Prostate gland (tissue), 2 donors: ENCODE results near the gene SLC5A1. TPM values are rescaled to one million over a fixed set of nuclear protein-coding genes. Genes with fewer than 3 reads are reported as not detected.

Source experiments
- DNase-seq: peaks from one replicate; pipeline ENCODE4 v3.0.0-alpha.2; 2019; ENCODE audit warnings: low spot score
- H3K27ac ChIP-seq, 2 donors: fragments of 200-600 bp; sonication (generic); 2 replicates each; pipeline ENCODE4 v1.5.1; 2017 to 2019
- H3K27me3 ChIP-seq: fragments of 200-600 bp; sonication (generic); replicated peaks from 2 replicates; pipeline ENCODE4 v1.5.1; 2019; ENCODE audit not compliant: insufficient read depth
- H3K36me3 ChIP-seq, 2 donors: fragments of 200-600 bp; sonication (generic); 1 replicate in 1 of 2; 2 replicates in 1 of 2; pipeline versions ENCODE4 v1.5.1 to v1.8.1; 2017 to 2019
- H3K4me1 ChIP-seq: fragments of 200-600 bp; sonication (generic); replicated peaks from 2 replicates; pipeline ENCODE4 v1.5.1; 2019
- H3K4me3 ChIP-seq, 2 donors: fragments of 200-600 bp; sonication (generic); 2 replicates each; pipeline ENCODE4 v1.5.1; 2017 to 2019
- H3K9me3 ChIP-seq: fragments of 200-600 bp; sonication (generic); 2 replicates; pipeline ENCODE4 v1.5.1; 2017
- CTCF ChIP-seq, 4 experiments: fragments of 200-600 bp in 2 of 4; fragments of 450-650 bp in 2 of 4; sonication (generic) in 2 of 4; IDR thresholded peaks; 1 replicate in 3 of 4; 2 replicates in 1 of 4; pipeline ENCODE4 v1.5.1; 2016 to 2019; ENCODE audit warnings: antibody characterized with exemption in 4 of 4, mild to moderate bottlenecking in 2 of 4, moderate library complexity in 2 of 4
- POLR2A ChIP-seq: fragments of 450-650 bp; IDR thresholded peaks from one replicate; pipeline ENCODE4 v1.6.1; 2016; ENCODE audit warnings: antibody characterized with exemption, mild to moderate bottlenecking
- POLR2AphosphoS5 ChIP-seq: sonication (generic); formaldehyde crosslinking; IDR thresholded peaks from one replicate; pipeline ENCODE4 v1.6.1; 2017; ENCODE audit warnings: antibody characterized with exemption
- WGBS: methylation state at CpG from one replicate; pipeline ENCODE4 v1.1.5; 2018; 5-methylcytosine and 5-hydroxymethylcytosine counted together
- intact Hi-C: fragments of 100-400 bp; cut with DNase I; formaldehyde crosslinking; loops from one replicate; pipeline ENCODE4 v1.14.2; 2022
- total RNA-seq, 2 donors: library from RNA; depleted of rRNA; stranded (reverse); fragments of >200 nt; gene quantifications; one replicate each; pipeline ENCODE4 v1.1.0, GENCODE V29; 2016

Gene SLC5A1
- total RNA-seq, 2 donors from 2014 or later, result 2.9 to 4.8 TPM

GRCh38 chr22:32055069-32055468 lies 12.0 kb downstream of the SLC5A1 start:
- no peaks in the 10 kb centered on the region for H3K27me3 ChIP-seq
- no peak overlapping the region for H3K4me3 ChIP-seq
- H3K27ac ChIP-seq, result peak overlapping the region; percentile 5 to 51
- 34% methylated on average over 2 of the region's 2 CpGs for WGBS
- TF ChIP-seq POLR2A (no peak), CTCF (IDR thresholded peaks at IDR 0.05) (no peak), POLR2AphosphoS5 (peak; percentile 57)
- peaks cover 3% of the 10 kb centered on the region for H3K4me1 ChIP-seq
- H3K36me3 ChIP-seq, result no peaks in the 10 kb centered on the region
- intact Hi-C loops, result no loop called here
- no peaks in the 10 kb centered on the region for H3K9me3 ChIP-seq
- peak; percentile 22 for DNase-seq

DNA sequence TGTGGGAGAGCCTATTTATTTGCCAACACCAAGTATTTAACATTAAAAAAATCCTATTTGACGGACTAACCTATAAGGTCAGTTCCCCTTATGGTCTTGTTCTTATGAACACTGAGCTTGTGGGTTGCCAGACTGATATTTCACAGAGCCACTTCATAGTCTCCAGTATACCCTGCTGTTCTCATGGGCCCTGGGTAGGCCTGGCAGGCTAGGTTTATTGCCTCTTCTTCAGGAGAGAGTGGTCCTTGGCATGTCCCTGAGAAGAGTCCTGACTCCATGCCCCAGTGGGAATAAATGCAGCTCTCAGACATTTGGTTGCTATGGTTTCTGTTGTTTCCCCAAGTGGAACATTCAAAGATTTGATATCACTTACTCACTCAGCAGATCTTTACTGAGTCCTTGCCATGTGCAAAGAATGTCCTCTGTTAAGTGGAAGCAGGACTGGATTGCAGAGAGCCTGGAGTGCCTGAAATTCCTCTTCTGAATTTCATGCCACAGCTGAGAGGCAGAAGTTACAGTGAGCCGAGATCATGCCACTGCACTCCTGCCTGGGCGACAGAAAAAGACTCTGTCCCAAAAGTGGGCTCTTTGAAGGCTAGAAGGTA lies 15.7 kb downstream of the SLC5A1 start:
- TF ChIP-seq CTCF (IDR thresholded peaks at IDR 0.05) (no peak), POLR2AphosphoS5 (no peak), POLR2A (no peak)
- WGBS, result 65% methylated on average over 3 of the region's 3 CpGs
- Histone ChIP-seq H3K4me3 (no peak overlapping the region), H3K27ac (no peak overlapping the region), H3K36me3 (no peaks in the 10 kb centered on the region), H3K27me3 (no peaks in the 10 kb centered on the region), H3K4me1 (no peaks in the 10 kb centered on the region), H3K9me3 (no peaks in the 10 kb centered on the region)
- no peak for DNase-seq
- intact Hi-C loops, result no loop called here

- 59% methylated on average over 4 of the region's 4 CpGs for WGBS
- Histone ChIP-seq H3K4me3 (no peak overlapping the region), H3K9me3 (no peaks in the 10 kb centered on the region), H3K27me3 (no peaks in the 10 kb centered on the region), H3K27ac (no peak overlapping the region), H3K4me1 (no peaks in the 10 kb centered on the region), H3K36me3 (no peaks in the 10 kb centered on the region)
- no peak for TF ChIP-seq CTCF (IDR thresholded peaks at IDR 0.05)
- no peak for TF ChIP-seq POLR2A
- no peak for TF ChIP-seq POLR2AphosphoS5
- intact Hi-C loops, result no loop called here
- DNase-seq, result no peak
Observed at GRCh38 chr22:32059426-32059825, 16.4 kb downstream of the SLC5A1 start.

GRCh38 chr22:32063701-32064100 lies 20.6 kb downstream of the SLC5A1 start:
- intact Hi-C loops, result no loop called here
- H3K27ac ChIP-seq, result no peak overlapping the region
- H3K4me3 ChIP-seq, result no peak overlapping the region
- WGBS, result 90% methylated on average over 2 of the region's 2 CpGs
- no peaks in the 10 kb centered on the region for H3K9me3 ChIP-seq
- no peaks in the 10 kb centered on the region for H3K36me3 ChIP-seq
- TF ChIP-seq POLR2AphosphoS5 (no peak), CTCF (IDR thresholded peaks at IDR 0.05) (no peak), POLR2A (no peak)
- H3K4me1 ChIP-seq, result no peaks in the 10 kb centered on the region
- H3K27me3 ChIP-seq, result no peaks in the 10 kb centered on the region
- DNase-seq, result no peak

GRCh38 chr22:32066820-32067219 lies 23.8 kb downstream of the SLC5A1 start:
- 74% methylated on average over 3 of the region's 3 CpGs for WGBS
- Histone ChIP-seq H3K27ac (no peak overlapping the region), H3K27me3 (no peaks in the 10 kb centered on the region), H3K9me3 (no peaks in the 10 kb centered on the region), H3K36me3 (no peaks in the 10 kb centered on the region), H3K4me1 (no peaks in the 10 kb centered on the region), H3K4me3 (no peak overlapping the region)
- TF ChIP-seq POLR2AphosphoS5 (no peak), POLR2A (no peak), CTCF (IDR thresholded peaks at IDR 0.05) (no peak)
- intact Hi-C loops, result no loop called here
- no peak for DNase-seq
